Measurements from ENCODE around the gene UGT1A7. TPM values are rescaled to one million over a fixed set of nuclear protein-coding genes. Genes with fewer than 3 reads are reported as not detected.

The UGT1A7 gene
- total and polyA plus RNA-seq, 9 of the 15 experiments (the other 6 are each of a cell fraction or from before 2014, with no cell fraction given): not detected

DNA sequence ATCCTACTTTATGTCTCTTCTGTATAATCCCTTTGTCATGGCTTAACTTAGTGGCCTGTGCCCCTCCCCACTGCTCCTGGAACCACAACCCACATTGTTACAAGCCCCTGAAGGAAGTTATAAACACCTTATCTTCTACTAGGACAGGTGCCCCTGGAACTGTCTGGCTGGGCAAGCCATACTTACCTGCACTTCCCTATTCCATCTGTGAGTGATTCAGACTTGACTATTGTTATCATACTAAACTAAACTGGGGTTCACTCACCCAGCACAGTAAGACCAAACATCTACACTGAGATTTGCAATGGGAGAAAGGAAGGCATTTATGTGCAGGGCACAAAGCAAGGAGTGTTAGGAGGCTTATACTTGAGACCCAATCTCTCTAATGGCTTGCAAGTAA is 7.3 kb downstream of the UGT1A7 start:
- TF ChIP-seq ZBTB2 (IDR thresholded peaks at IDR 0.05) (no peak), SPI1 (IDR thresholded peaks at IDR 0.05; ENCODE audit: borderline replicate concordance, low read depth, low read length) (0 out of 2 replicates have a peak, but pooled peaks have one; percentile 26), ZNF212 (CRISPR knock-in tag; IDR thresholded peaks at IDR 0.05) (no peak)
- TF ChIP-seq, protein P1, sequence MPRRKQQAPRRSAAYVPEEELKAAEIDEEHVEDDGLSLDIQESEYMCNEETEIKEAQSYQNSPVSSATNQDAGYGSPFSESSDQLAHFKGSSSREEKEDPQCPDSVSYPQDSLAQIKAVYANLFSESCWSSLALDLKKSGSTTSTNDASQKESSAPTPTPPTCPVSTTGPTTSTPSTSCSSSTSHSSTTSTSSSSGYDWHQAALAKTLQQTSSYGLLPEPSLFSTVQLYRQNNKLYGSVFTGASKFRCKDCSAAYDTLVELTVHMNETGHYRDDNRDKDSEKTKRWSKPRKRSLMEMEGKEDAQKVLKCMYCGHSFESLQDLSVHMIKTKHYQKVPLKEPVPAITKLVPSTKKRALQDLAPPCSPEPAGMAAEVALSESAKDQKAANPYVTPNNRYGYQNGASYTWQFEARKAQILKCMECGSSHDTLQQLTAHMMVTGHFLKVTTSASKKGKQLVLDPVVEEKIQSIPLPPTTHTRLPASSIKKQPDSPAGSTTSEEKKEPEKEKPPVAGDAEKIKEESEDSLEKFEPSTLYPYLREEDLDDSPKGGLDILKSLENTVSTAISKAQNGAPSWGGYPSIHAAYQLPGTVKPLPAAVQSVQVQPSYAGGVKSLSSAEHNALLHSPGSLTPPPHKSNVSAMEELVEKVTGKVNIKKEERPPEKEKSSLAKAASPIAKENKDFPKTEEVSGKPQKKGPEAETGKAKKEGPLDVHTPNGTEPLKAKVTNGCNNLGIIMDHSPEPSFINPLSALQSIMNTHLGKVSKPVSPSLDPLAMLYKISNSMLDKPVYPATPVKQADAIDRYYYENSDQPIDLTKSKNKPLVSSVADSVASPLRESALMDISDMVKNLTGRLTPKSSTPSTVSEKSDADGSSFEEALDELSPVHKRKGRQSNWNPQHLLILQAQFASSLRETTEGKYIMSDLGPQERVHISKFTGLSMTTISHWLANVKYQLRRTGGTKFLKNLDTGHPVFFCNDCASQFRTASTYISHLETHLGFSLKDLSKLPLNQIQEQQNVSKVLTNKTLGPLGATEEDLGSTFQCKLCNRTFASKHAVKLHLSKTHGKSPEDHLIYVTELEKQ (CRISPR knock-in tag; IDR thresholded peaks at IDR 0.05): no peak
- TF ChIP-seq, protein P2, sequence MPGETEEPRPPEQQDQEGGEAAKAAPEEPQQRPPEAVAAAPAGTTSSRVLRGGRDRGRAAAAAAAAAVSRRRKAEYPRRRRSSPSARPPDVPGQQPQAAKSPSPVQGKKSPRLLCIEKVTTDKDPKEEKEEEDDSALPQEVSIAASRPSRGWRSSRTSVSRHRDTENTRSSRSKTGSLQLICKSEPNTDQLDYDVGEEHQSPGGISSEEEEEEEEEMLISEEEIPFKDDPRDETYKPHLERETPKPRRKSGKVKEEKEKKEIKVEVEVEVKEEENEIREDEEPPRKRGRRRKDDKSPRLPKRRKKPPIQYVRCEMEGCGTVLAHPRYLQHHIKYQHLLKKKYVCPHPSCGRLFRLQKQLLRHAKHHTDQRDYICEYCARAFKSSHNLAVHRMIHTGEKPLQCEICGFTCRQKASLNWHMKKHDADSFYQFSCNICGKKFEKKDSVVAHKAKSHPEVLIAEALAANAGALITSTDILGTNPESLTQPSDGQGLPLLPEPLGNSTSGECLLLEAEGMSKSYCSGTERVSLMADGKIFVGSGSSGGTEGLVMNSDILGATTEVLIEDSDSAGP (CRISPR knock-in tag; IDR thresholded peaks at IDR 0.05): no peak
- ChIA-PET CTCF (ENCODE audit: low intra/inter-chr PET ratio) (interaction anchor here (0.6 kb wide), 1 partner anchor 103 kb away, joined by 4 read pairs; no protein-coding TSS in a partner anchor), POLR2A (no interaction called here)
- intact Hi-C loops (cut with micrococcal nuclease) (no loop called here), in situ Hi-C loops (cut with MboI) (no loop called here)
- FAIRE-seq (no peak), ATAC-seq (no peak), DNase-seq (ENCODE audit: extremely low read depth in 1 of 4, low spot score in 3 of 4) (no peak)
- Histone ChIP-seq H3K27me3 (ENCODE audit: control insufficient read depth in 2 of 2, insufficient read depth in 2 of 2, low read length in 2 of 2) (peaks cover 0 to 8% of the 10 kb centered on the region in 2 experiments; a peak in 3 of 5 replicates), H3K4me3 (no peak overlapping the region), H3K9me3 (replicated peaks; ENCODE audit: control insufficient read depth, insufficient read depth, low read depth, low read length) (no peaks in the 10 kb centered on the region), H3K9ac (ENCODE audit: insufficient read depth in 1 of 2, low read depth in 2 of 2, low read length in 2 of 2) (no peak overlapping the region), H3K27ac (ENCODE audit: extremely low read depth, low read depth, low read length) (no peak overlapping the region), H3K36me3 (ENCODE audit: control insufficient read depth, insufficient read depth, low read length) (no peaks in the 10 kb centered on the region), H3K4me1 (replicated peaks in 1 of 2; ENCODE audit: control insufficient read depth in 2 of 2, insufficient read depth in 2 of 2, low read length in 2 of 2) (no peaks in the 10 kb centered on the region), H3K79me2 (ENCODE audit: control insufficient read depth, insufficient read depth, low read length) (no peaks in the 10 kb centered on the region), H3K4me2 (ENCODE audit: insufficient read depth, low read length) (no peak overlapping the region), H3K9me1 (ENCODE audit: control insufficient read depth, insufficient read depth, low read length) (no peaks in the 10 kb centered on the region), H4K20me1 (replicated peaks; ENCODE audit: control insufficient read depth, insufficient read depth, low read length) (no peaks in the 10 kb centered on the region; the same call in 1 of the 2 replicates), H2AFZ (ENCODE audit: low read depth, low read length) (no peak overlapping the region)
- BruUV-seq (replicated peaks): no TSS peak
